Activated gamma-delta T cell (primary cell): Measurements from ENCODE around the gene TMEM120B.

ENCODE experiments used
- DNase-seq: peaks from one replicate; lab custom pipeline; 2025; lab: John Stamatoyannopoulos, UW

Gene TMEM120B

DNA sequence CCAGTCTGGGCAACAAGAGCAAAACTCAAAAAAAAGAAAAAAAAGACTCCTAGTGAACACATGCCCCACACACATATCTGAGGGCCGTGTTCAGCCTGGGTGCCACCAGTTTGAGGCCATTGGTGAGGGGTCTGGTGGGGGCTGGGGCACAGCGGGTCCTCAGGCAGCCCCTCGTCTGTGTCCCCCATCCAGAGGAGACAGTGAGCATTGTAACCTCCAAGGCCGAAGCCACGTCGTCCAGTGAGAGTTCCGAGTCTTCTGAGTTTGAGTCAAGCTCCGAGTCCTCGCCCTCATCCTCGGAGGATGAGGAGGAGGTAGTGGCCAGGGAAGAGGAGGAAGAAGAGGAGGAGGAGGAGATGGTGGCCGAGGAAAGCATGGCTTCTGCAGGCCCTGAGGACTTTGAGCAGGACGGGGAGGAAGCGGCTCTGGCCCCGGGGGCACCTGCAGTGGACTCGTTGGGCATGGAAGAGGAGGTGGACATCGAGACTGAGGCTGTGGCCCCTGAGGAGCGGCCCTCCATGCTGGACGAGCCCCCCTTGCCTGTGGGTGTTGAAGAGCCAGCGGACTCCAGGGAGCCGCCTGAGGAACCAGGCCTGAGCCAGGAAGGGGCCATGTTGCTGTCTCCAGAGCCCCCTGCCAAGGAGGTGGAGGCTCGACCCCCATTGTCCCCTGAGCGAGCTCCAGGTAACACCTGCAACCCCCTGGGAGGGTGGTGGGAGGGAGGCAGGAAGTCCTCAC is 106.8 kb downstream of the TMEM120B start:
- DNase-seq: no peak

DNA sequence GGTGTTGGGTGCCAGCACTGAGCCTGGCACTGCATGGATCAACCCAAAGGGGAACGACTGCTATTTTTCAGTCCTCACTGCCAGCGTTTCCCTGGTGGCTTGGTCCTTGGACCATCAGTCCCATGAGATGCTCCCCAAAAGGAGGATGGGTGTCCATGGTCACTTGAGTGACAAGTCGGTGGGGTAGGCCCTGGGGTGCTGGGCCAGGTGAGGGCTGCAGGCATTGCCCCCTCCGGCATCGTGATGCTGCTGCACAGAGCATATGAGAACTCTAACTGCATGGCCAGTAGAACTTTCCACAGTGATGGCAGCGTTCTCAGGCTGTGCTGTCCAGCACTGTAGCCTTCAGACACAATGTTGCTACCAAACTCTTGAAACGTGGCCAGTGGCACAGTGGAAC is 107.5 kb downstream of the TMEM120B start:
- no peak for DNase-seq

DNA sequence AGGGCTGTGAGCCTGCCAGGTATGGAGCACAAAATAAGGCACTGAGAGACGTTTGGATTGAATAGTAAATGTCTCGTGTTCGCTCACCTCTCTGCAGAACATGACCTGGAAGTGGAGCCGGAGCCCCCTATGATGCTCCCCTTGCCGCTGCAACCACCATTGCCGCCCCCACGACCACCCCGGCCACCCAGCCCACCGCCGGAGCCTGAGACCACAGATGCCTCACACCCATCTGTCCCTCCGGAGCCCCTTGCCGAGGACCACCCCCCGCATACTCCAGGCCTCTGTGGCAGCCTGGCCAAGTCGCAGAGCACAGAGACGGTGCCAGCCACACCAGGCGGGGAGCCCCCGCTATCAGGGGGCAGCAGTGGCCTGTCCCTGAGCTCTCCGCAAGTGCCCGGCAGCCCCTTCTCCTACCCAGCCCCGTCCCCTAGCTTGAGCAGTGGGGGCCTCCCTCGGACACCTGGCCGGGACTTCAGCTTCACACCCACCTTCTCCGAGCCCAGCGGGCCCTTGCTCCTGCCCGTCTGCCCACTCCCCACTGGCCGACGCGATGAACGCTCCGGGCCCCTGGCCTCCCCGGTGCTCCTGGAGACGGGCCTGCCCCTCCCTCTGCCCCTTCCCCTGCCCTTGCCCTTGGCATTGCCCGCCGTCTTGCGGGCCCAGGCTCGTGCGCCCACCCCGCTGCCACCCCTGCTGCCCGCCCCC is 110.0 kb downstream of the TMEM120B start:
- DNase-seq: no peak

- no peak for DNase-seq
These were observed 110.7 kb downstream of the TMEM120B start for GRCh38 chr12:121823101-121823726.

GRCh38 chr12:121823727-121824115 is 111.2 kb downstream of the TMEM120B start:
- DNase-seq: no peak

GRCh38 chr12:121825041-121825523 is 112.5 kb downstream of the TMEM120B start:
- no peak for DNase-seq

- no peak for DNase-seq
These were observed 114.0 kb downstream of the TMEM120B start for GRCh38 chr12:121826318-121827150.

DNA sequence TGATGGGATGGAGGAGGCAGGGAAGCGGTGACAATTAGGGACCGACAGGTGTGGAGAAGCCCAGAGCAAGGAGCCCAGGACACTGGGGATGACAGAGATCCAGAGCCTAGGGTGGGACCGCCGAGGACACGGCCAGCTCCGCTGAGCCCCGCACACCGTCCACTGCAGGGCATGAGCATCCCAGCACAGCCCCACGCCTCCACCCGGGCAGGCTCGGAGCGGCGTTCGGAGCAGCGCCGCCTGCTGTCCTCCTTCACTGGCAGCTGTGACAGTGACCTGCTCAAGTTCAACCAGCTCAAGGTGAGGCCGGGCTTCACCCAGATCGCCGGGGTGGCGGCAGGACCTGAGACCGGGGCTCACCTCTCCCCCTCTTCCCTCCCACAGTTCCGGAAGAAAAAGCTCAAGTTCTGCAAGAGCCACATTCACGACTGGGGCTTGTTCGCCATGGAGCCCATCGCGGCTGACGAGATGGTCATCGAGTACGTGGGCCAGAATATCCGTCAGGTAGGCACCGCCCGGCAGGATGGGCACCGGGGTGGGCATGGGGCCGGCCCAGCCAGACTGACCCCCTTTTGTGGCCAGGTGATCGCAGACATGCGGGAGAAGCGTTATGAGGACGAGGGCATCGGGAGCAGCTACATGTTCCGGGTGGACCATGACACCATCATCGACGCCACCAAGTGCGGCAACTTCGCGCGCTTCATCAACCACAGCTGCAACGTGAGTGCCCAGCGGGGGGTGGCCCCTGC is 115.0 kb downstream of the TMEM120B start:
- DNase-seq: no peak

- DNase-seq: no peak
These were observed 115.8 kb downstream of the TMEM120B start for GRCh38 chr12:121828306-121828705.

- no peak for DNase-seq
These were observed 116.3 kb downstream of the TMEM120B start for GRCh38 chr12:121828826-121829225.

DNA sequence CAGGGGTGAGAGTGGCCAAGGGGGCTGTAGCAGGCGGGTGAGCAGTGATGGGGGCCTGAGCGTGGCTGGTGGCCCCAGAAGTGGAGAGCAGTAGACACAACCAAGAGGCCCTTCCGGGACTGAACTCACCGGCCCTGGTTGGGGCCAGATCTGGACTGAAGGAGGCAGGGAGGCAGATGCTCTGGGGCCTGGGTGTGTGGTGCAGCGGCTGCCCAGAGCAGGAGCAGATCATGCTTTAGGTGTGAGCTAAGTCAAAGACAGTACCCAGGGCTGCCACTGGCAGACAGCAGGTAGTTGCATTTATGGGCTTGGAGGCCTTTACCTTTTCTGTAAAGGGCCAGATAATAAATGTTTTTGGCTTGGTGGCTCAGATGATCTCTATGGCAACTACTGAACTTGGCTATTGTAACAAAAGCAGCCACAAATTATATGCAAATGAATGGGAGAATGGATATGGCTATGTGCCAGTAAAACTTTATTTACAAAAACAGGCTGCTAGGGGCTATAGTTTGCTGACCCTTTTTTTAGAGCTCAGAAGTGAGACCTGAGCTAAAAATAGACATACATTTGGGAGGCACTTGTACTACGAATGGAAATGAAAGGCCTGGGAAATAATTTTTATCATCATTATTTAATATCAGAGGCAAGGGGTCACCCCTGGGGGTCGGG is 116.8 kb downstream of the TMEM120B start:
- DNase-seq: no peak

DNA sequence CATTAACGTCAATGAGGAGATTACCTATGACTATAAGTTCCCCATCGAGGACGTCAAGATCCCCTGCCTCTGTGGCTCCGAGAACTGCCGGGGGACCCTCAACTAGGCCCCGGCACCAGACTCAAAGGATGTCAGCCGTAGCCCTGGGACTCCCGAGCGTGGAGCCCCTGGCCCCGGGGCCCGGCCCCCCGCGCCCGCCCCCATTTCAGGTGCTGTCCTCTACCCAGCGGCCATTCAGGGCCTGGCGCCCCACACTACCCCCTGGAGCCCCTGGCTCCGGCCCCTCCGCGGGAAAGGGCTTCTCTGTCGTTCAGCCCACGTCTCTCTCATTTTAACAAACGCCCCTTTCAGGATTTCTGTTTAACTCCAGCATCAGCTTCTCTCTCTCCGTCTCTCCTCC is 117.6 kb downstream of the TMEM120B start:
- no peak for DNase-seq

DNA sequence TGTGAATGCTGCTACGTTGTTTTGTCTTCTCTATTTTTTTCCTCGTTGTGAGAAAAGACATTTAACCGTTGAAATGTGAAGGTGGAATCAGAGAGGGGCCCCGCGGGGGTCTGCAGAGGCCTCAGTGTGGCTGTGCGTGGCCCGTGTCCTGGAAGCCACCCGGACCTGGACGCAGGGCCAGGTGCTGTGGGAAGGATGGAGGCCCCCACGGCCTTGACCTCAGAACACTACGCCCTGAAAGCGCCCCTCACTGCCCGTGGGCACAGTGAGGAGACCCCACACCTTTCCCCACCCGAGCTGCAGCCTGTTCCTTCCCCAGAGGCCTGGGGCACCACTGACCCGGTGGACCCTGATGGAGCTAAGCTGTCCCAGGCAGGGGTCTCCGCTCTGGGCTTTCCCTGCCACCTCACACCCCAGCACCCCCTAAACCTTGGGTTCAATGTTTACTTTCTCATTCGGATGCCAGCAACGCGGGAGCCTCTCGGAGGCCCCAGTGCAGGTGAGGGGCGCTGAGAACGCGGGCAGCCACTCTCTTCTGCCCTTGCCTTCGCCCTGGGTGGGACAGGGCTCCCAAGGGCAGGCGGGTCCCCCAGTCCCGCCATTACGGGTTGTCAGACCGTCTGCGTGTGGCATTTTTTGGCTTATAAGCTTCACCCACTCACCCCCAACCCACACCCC is 118.2 kb downstream of the TMEM120B start:
- no peak for DNase-seq
